GM10847 (cell line): ENCODE data around the gene PRAMEF9.
"Not testable (repeated sequence)": the region's sequence is repeated elsewhere in the genome, so short reads cannot be mapped to it uniquely, and the experiment has no call there.

Experiments used
- POLR2A ChIP-seq: IDR thresholded peaks from 2 replicates; pipeline ENCODE4 v1.6.1; 2011; ENCODE audit not compliant: insufficient read length; ENCODE audit errors: extremely low read depth

Gene PRAMEF9

DNA sequence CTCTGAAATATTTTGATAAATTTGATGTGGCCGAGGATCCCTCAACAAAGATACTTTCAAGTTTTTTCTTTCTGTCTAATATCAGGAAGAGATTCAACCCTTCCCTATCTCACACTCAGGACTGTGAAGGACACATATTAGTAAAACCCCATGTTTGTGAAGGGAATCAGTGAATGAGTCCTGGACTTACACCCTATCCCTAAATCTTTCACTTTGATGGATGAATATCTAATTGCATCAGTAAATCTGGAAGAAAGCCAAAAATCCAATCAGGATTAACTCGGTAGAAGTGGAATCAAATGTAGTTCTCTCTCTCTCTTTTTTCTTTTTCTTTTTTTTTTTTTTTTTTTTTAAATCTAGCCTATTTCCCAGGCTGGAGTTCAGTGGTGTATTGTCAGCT is at the start of gene PRAMEF9:
Gene PRAMEF9, plus strand, starts transcription at position 301 of the 400 bp plus-strand sequence. CDS start 3,433 bp downstream, outside the sequence.
- TF ChIP-seq POLR2A: not testable (repeated sequence)

DNA sequence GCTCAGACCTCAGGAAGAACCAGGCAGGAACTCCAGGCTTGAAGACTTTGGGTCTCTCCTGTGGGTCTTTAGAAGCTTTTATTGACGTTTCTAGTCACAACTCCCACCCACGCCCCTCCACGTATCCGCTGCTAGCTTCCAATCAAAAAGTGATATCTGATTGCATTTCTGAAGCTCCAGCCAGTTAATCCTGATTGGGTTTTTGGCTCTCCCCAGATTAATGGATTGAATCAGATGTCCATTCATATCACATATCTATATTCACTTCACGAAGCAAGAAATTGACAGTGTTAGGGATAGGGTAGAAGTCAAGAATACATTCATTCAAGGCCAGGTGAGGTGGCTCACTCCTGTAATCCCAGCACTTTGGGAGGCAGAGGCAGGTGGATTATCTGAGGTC is 15.7 kb upstream of the PRAMEF9 start, which contains the start of gene PRAMEF26:
Gene PRAMEF26, minus strand, starts transcription at position 101 of the 400 bp plus-strand sequence. CDS start 2,914 bp downstream, outside the sequence.
- TF ChIP-seq POLR2A: not testable (repeated sequence)

DNA sequence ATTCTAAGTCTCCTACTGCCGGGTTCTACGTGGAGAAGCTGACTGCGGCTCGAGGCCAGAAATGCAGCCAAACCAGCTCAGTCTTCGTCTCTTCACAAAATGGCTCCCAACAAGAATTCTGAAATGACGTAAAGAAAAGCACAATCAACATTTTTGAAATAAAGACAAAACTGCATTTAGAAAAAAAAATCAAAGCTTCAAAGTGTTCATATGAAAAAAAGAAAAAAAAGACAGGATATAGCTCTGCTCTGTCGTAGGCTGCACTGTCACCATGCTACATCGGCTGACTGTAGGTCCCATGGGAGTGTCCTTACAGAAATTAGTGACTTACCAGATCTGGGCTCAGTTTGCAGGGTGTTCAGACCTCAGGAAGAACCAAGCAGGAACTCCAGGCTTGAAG is 6.1 kb upstream of the PRAMEF9 start, which contains the start of gene HNRNPCL4:
Gene HNRNPCL4, minus strand, starts transcription at position 101 of the 400 bp plus-strand sequence. CDS start 164 bp downstream, outside the sequence.
- TF ChIP-seq POLR2A: not testable (repeated sequence)

DNA sequence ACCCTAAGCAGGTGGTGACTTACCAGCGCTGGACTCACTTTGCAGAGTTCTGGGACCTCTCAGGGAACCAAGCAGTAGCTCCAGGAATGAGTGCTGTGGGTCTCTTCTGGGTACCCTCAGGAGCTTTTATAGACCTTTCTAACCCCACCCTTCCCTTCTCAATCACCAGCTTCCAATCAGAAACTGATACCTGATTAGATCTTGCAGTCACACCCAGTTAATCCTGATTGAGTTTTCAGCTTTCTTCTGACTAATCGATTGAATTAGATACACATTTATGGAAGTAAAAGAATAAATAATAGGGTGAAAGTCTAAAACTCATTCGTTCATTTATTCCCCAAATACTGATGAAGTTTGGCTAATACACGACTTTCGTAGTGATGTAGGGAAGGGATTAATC is 29.7 kb downstream of the PRAMEF9 start, which contains the start of gene PRAMEF13:
Gene PRAMEF13, minus strand, starts transcription at position 101 of the 400 bp plus-strand sequence. CDS start 1,820 bp downstream, outside the sequence.
- not testable (repeated sequence) for TF ChIP-seq POLR2A

DNA sequence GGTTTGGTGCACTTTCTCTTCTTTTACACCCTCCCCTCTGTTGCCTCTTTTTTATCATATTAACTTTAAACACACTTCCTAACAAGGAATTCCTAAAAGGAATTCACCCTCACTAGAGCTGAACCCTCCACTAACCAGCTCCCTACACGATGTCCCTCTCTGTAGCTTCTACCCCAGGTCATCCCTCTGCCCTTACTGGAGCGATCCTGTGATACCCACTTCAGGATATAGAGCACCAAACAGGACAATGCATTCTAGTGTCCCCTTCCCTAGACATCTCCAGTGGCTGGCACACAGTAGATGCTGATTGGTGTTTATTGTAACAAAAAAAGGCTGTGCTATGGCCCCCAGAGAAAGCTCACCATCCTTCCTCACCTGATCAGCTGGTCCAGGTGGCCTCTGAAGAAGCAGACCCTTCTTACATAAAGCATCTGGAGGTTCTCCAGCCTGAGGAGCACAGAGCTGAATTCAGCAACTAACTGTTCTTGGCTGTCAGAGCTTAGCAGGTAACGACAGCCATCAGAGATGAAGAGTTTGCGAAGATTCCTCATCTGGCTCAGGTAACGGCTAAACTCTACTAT is 52.9 kb downstream of the PRAMEF9 start:
- no peak for TF ChIP-seq POLR2A

DNA sequence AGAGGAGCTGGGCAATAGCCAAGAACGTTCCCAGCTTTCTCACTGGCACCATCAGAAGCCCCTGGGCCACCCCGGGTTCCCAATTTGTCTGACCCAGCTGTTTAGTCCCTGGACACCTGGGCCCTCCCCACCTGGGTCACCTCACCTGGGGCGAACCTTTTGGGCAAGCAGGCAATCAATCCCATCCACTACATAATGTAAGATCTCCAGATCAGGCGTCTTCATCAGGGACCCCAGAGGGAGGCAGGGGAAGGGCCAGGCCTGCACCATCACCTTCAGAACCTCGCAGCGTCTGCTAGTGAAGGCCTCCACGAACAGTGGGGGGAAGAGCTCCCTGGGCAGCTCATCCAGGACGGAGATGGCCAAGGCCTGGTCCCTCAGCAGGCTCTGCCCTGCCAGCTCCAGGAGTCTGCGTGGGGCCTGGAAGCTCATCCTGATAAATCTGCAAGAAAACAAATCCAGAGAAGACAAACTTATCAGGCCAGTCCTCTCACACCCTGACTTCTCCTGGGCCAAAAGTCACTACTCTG is 54.1 kb downstream of the PRAMEF9 start, which contains the start of gene PRAMEF18:
Gene PRAMEF18, minus strand, starts transcription at position 480 of the 530 bp plus-strand sequence. Its CDS starts 48 bp downstream, at position 432.
- TF ChIP-seq POLR2A: not testable (repeated sequence)

DNA sequence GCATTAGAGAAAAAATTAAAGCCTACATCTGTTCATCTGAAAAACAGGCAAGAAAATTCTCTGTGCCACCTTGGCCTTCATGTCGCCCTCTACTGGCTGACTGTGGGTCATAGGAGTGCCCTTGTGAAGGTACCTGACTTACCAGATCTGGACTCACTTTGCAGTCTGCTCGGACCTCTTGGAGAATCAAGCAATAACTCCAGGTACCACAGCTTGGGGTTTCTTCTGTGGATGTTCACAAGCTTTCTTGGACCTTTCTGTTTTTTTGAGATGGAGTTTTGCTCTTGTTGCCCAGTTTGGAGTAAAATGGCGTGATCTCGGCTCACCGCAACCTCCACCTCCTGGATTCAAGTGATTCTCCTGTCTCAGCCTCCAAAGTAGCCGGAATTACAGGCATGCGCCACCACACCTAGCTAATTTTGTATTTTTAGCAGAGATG is 56.7 kb downstream of the PRAMEF9 start:
- no peak for TF ChIP-seq POLR2A
